Measurements from ENCODE around the gene RILPL2. TPM values are rescaled to one million over a fixed set of nuclear protein-coding genes. Genes with fewer than 3 reads are reported as not detected.
"Not testable (repeated sequence)": the region's sequence is repeated elsewhere in the genome, so short reads cannot be mapped to it uniquely, and the experiment has no call there.

The RILPL2 gene
- total RNA-seq = 1 to 10 TPM; 8.3 to 8.6 TPM

GRCh38 chr12:123436017-123436964 lies at the start of gene RILPL2:
RILPL2 (minus strand) TSS chr12:123436684; CDS start chr12:123436420, 264 bp downstream.
- Histone ChIP-seq H3K4me3 (peak within 1 kb of the TSS; percentile 67 to 85), H3K27me3 (replicated peaks; ENCODE audit: insufficient read depth) (no peaks in the 10 kb centered on the region), H3K9me3 (no peaks in the 10 kb centered on the region), H3K4me1 (replicated peaks) (peaks cover 6% of the 10 kb centered on the region), H3K36me3 (no peaks in the 10 kb centered on the region), H3K27ac (peak within 1 kb of the TSS; percentile 82 to 86)
- WGBS = under 1% methylated on average over 64 of the region's 69 CpGs
- peak; percentile 91 for DNase-seq (ENCODE audit: low spot score)
- intact Hi-C loops (cut with DNase I) = no loop called here
- peak in 2 of 4 experiments; percentile 23 to 36 for TF ChIP-seq CTCF (IDR thresholded peaks at IDR 0.05)
- peak; percentile 91 for TF ChIP-seq POLR2AphosphoS5 (IDR thresholded peaks at IDR 0.05)
- peak; percentile 87 for TF ChIP-seq POLR2A (IDR thresholded peaks at IDR 0.05)

GRCh38 chr12:123485756-123486155 lies 49.3 kb upstream of the RILPL2 start:
- 87% methylated on average over 14 of the region's 14 CpGs for WGBS
- TF ChIP-seq POLR2AphosphoS5 (IDR thresholded peaks at IDR 0.05) (no peak), POLR2A (IDR thresholded peaks at IDR 0.05) (no peak), CTCF (IDR thresholded peaks at IDR 0.05) (no peak)
- no peaks in the 10 kb centered on the region for H3K36me3 ChIP-seq
- intact Hi-C loops (cut with DNase I) = no loop called here
- no peaks in the 10 kb centered on the region for H3K9me3 ChIP-seq
- no peaks in the 10 kb centered on the region for H3K4me1 ChIP-seq (replicated peaks)
- DNase-seq (ENCODE audit: low spot score) = no peak
- no peak overlapping the region for H3K27ac ChIP-seq
- no peaks in the 10 kb centered on the region for H3K27me3 ChIP-seq (replicated peaks; ENCODE audit: insufficient read depth)
- no peak overlapping the region for H3K4me3 ChIP-seq

GRCh38 chr12:123483602-123484248 lies 47.2 kb upstream of the RILPL2 start:
- no peaks in the 10 kb centered on the region for H3K36me3 ChIP-seq
- DNase-seq (ENCODE audit: low spot score) = no peak
- H3K9me3 ChIP-seq = no peaks in the 10 kb centered on the region
- H3K27me3 ChIP-seq (replicated peaks; ENCODE audit: insufficient read depth) = no peaks in the 10 kb centered on the region
- intact Hi-C loops (cut with DNase I) = no loop called here
- TF ChIP-seq POLR2AphosphoS5 (IDR thresholded peaks at IDR 0.05) (no peak), POLR2A (IDR thresholded peaks at IDR 0.05) (no peak), CTCF (IDR thresholded peaks at IDR 0.05) (no peak)
- no peaks in the 10 kb centered on the region for H3K4me1 ChIP-seq (replicated peaks)
- H3K4me3 ChIP-seq = no peak overlapping the region
- 92% methylated on average over 18 of the region's 18 CpGs for WGBS
- H3K27ac ChIP-seq = no peak overlapping the region

GRCh38 chr12:123482876-123483275 lies 46.4 kb upstream of the RILPL2 start:
- intact Hi-C loops (cut with DNase I) = no loop called here
- TF ChIP-seq POLR2A (IDR thresholded peaks at IDR 0.05) (no peak), POLR2AphosphoS5 (IDR thresholded peaks at IDR 0.05) (no peak), CTCF (IDR thresholded peaks at IDR 0.05) (no peak)

GRCh38 chr12:123481251-123481650 lies 44.8 kb upstream of the RILPL2 start:
- H3K4me3 ChIP-seq; intact Hi-C loops (cut with DNase I); H3K9me3 ChIP-seq; DNase-seq (ENCODE audit: low spot score); H3K36me3 ChIP-seq; H3K4me1 ChIP-seq (replicated peaks); H3K27ac ChIP-seq; H3K27me3 ChIP-seq (replicated peaks; ENCODE audit: insufficient read depth): not testable (repeated sequence)
- 86% methylated on average over 5 of the region's 5 CpGs for WGBS

More at GRCh38 chr12:123482876-123483275, 46.4 kb upstream of the RILPL2 start:
- DNase-seq (ENCODE audit: low spot score) = no peak
- no peak overlapping the region for H3K4me3 ChIP-seq
- no peaks in the 10 kb centered on the region for H3K9me3 ChIP-seq
- no peaks in the 10 kb centered on the region for H3K27me3 ChIP-seq (replicated peaks; ENCODE audit: insufficient read depth)
- H3K4me1 ChIP-seq (replicated peaks) = no peaks in the 10 kb centered on the region
- no peak overlapping the region for H3K27ac ChIP-seq
- no peaks in the 10 kb centered on the region for H3K36me3 ChIP-seq
- WGBS = 79% methylated on average over 6 of the region's 6 CpGs

Measured in prostate gland (tissue), 2 donors.